ENCODE results near the gene NAAA.
"Not testable (repeated sequence)": the region's sequence is repeated elsewhere in the genome, so short reads cannot be mapped to it uniquely, and the experiment has no call there.

Gene NAAA

DNA sequence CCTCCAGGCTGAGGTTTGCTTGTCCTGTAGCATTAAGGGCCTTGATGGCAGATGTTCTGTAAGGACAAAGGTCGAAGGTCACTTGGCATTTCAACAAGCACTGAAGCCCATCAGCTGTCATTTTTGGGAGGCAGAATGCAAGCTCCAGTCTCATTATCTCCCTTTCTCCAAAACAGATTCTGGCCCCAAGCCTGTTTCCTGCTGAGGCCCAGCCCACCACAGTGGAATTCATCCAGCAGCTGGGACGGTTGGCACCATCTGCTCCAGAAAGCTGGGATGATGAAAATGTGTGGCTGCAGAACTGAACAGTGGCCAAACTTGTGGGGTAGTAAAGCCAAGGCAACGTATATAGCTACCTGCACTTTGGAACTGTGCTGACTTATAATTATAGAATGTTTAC is 20.9 kb downstream of the NAAA start:
- Histone ChIP-seq H3K4me1 (ENCODE audit: control insufficient read depth in 1 of 2, insufficient read depth in 2 of 2, low read length in 2 of 2) (peaks cover 6 to 7% of the 10 kb centered on the region in 2 donors), H3K27ac (ENCODE audit: low read length) (no peak overlapping the region), H3K9me3 (ENCODE audit: control insufficient read depth in 1 of 2, low read length in 2 of 2) (no peaks in the 10 kb centered on the region), H3K4me3 (ENCODE audit: low read depth in 1 of 2, low read length in 2 of 2) (no peak overlapping the region), H3K27me3 (ENCODE audit: low read depth, low read length) (no peaks in the 10 kb centered on the region), H3K36me3 (ENCODE audit: control insufficient read depth in 1 of 2, insufficient read depth in 2 of 2, low read length in 2 of 2) (peaks cover 9 to 20% of the 10 kb centered on the region in 2 donors)

DNA sequence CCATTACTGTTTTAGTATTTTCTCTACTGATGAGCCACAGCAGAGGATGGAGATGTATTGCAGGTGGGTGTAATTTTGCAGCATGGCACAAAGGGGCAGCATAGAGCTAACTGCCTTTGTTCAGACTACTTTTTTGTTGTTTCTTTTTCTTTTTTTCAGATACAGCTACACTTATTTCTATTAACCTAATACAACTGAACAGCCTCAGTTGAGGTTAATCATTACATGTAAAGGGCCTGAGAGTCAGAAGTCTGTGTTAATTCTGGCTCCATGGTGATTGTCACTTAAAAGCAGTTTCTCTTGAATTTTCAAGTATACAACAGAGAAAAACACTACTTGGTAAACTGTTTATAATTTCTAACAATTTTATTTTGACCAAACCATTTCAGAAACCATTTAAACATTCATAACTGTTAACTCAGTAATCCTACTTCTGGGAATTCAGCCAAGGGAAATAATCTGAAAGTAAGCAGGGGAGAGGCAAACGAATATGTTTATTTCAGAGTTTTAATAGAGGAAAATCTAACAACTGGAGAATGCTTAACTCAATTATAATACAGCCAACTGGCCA is 24.6 kb downstream of the NAAA start:
- Histone ChIP-seq H3K4me1 (ENCODE audit: control insufficient read depth in 1 of 2, insufficient read depth in 2 of 2, low read length in 2 of 2) (peaks cover 6 to 7% of the 10 kb centered on the region in 2 donors), H3K9me3 (ENCODE audit: control insufficient read depth in 1 of 2, low read length in 2 of 2) (no peaks in the 10 kb centered on the region), H3K27ac (ENCODE audit: low read length) (no peak overlapping the region), H3K4me3 (ENCODE audit: low read depth in 1 of 2, low read length in 2 of 2) (no peak overlapping the region), H3K27me3 (ENCODE audit: low read depth, low read length) (no peaks in the 10 kb centered on the region), H3K36me3 (ENCODE audit: control insufficient read depth in 1 of 2, insufficient read depth in 2 of 2, low read length in 2 of 2) (peaks cover 5 to 15% of the 10 kb centered on the region in 2 donors)

DNA sequence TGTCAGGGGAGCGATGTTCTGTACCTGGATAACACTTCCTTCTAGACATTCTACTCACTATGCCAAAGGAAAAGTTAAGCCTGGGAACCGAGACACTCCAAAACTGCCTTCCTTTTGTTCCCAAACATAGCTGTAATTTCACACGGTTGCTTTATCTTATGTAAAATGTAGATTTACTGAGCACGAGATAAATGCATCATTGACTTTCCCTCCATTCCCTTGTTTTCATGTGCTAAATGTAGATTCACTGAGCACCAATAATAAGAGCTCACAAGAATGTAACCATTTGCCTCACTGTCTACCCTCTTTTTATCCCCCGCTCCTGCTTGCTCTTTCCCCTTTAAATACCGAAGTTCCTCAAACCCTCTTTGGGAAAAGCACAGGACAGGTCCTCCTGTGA is 27.8 kb downstream of the NAAA start:
- no peak overlapping the region for H3K4me3 ChIP-seq (ENCODE audit: low read depth in 1 of 2, low read length in 2 of 2)
- H3K27me3 ChIP-seq (ENCODE audit: low read depth, low read length), result no peaks in the 10 kb centered on the region
- H3K36me3 ChIP-seq (ENCODE audit: control insufficient read depth in 1 of 2, insufficient read depth in 2 of 2, low read length in 2 of 2), result no peaks in the 10 kb centered on the region
- peaks cover 0 to 6% of the 10 kb centered on the region in 2 donors for H3K4me1 ChIP-seq (ENCODE audit: control insufficient read depth in 1 of 2, insufficient read depth in 2 of 2, low read length in 2 of 2)
- H3K27ac ChIP-seq (ENCODE audit: low read length), result no peak overlapping the region
- no peaks in the 10 kb centered on the region for H3K9me3 ChIP-seq (ENCODE audit: control insufficient read depth in 1 of 2, low read length in 2 of 2)

DNA sequence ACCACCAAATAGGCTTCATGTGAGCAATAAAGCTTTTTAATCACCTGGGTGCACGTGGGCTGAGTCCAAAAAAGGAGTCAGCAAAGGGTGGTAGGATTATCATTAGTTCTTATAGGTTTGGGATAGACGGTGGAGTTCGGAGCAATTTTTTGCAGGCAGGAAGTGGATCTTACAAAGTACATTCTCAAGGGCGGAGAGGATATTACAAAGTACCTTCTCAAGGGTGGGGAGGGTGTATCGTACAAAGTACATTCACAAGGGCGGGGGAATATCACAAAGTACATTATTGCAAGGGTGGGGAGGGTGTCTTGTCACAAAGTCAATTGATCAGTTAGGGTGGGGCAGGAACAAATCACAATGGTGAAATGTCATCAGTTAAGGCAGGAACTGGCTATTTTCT is 30.0 kb downstream of the NAAA start:
- H3K27ac ChIP-seq (ENCODE audit: low read length); H3K4me3 ChIP-seq (ENCODE audit: low read depth in 1 of 2, low read length in 2 of 2); H3K4me1 ChIP-seq (ENCODE audit: control insufficient read depth in 1 of 2, insufficient read depth in 2 of 2, low read length in 2 of 2); H3K9me3 ChIP-seq (ENCODE audit: control insufficient read depth in 1 of 2, low read length in 2 of 2); H3K27me3 ChIP-seq (ENCODE audit: low read depth, low read length); H3K36me3 ChIP-seq (ENCODE audit: control insufficient read depth in 1 of 2, insufficient read depth in 2 of 2, low read length in 2 of 2): not testable (repeated sequence)

DNA sequence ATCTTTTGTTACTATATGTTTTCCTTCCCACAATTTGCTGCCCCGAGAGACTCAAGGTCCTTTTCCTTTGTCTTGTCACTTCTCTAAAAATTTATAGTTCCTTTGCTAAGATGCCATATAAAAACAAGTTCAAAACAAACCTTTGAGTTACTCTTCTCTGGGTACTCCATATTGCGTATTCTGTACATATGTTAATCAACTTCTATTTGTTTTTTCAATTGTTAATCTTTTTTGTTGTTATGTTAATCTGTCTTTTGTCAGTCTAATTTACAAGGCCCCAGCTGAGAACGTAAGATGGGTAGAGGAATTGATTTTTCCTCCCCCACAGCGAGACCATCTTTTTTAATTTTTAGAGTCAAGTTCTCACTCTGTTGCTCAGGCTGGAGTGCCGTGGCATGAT is 31.4 kb downstream of the NAAA start:
- H3K4me1 ChIP-seq (ENCODE audit: control insufficient read depth in 1 of 2, insufficient read depth in 2 of 2, low read length in 2 of 2), result no peaks in the 10 kb centered on the region
- H3K27me3 ChIP-seq (ENCODE audit: low read depth, low read length), result no peaks in the 10 kb centered on the region

DNA sequence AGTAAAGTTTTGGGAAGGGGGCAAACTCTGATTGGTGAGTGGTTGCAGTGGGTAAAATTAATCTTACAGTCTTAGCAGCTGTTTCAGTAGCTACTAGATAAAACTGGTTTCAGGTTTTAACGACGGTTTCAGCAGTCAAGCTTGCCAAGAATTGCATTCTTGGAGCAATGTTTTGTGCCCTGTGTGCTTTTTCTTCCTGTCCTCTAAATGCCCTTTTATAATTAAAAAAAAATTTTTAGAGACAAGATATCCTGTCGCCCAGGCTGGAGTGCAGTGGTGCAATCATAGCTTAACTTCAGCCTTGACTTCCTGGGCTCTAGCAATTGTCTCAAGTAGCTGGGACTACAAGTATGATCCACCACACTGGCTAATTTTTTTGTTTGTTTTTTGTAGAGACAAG is 32.3 kb downstream of the NAAA start:
- Histone ChIP-seq H3K4me3 (ENCODE audit: low read depth in 1 of 2, low read length in 2 of 2) (no peak overlapping the region), H3K27ac (ENCODE audit: low read length) (no peak overlapping the region), H3K4me1 (ENCODE audit: control insufficient read depth in 1 of 2, insufficient read depth in 2 of 2, low read length in 2 of 2) (no peaks in the 10 kb centered on the region), H3K27me3 (ENCODE audit: low read depth, low read length) (no peaks in the 10 kb centered on the region), H3K9me3 (ENCODE audit: control insufficient read depth in 1 of 2, low read length in 2 of 2) (no peaks in the 10 kb centered on the region), H3K36me3 (ENCODE audit: control insufficient read depth in 1 of 2, insufficient read depth in 2 of 2, low read length in 2 of 2) (no peaks in the 10 kb centered on the region)

More for the DNA sequence above, 31.4 kb downstream of the NAAA start:
- H3K36me3 ChIP-seq (ENCODE audit: control insufficient read depth in 1 of 2, insufficient read depth in 2 of 2, low read length in 2 of 2), result no peaks in the 10 kb centered on the region
- H3K4me3 ChIP-seq (ENCODE audit: low read depth in 1 of 2, low read length in 2 of 2), result no peak overlapping the region
- no peaks in the 10 kb centered on the region for H3K9me3 ChIP-seq (ENCODE audit: control insufficient read depth in 1 of 2, low read length in 2 of 2)
- no peak overlapping the region for H3K27ac ChIP-seq (ENCODE audit: low read length)

DNA sequence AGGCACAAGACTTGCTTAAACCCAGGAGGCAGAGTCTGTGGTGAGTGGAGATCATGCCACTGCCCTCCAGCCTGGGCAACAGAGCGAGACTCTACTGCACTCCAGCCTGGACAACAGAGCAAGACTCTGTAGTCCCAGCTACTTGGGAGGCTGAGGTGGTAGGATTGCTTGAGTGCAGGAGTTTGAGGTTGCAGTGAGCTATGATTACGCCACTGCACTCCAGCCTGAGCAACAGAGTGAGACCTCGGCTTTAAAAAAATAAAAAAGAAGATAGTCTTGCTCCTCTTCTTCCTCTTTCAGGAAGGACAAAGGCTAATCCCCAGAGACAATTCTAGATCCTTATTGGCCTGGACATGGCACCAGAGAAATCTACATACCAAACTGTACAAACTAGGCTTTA is 32.8 kb downstream of the NAAA start:
- Histone ChIP-seq H3K36me3 (ENCODE audit: control insufficient read depth in 1 of 2, insufficient read depth in 2 of 2, low read length in 2 of 2) (no peaks in the 10 kb centered on the region), H3K4me1 (ENCODE audit: control insufficient read depth in 1 of 2, insufficient read depth in 2 of 2, low read length in 2 of 2) (no peaks in the 10 kb centered on the region), H3K9me3 (ENCODE audit: control insufficient read depth in 1 of 2, low read length in 2 of 2) (no peaks in the 10 kb centered on the region), H3K27ac (ENCODE audit: low read length) (no peak overlapping the region), H3K27me3 (ENCODE audit: low read depth, low read length) (no peaks in the 10 kb centered on the region), H3K4me3 (ENCODE audit: low read depth in 1 of 2, low read length in 2 of 2) (no peak overlapping the region)

DNA sequence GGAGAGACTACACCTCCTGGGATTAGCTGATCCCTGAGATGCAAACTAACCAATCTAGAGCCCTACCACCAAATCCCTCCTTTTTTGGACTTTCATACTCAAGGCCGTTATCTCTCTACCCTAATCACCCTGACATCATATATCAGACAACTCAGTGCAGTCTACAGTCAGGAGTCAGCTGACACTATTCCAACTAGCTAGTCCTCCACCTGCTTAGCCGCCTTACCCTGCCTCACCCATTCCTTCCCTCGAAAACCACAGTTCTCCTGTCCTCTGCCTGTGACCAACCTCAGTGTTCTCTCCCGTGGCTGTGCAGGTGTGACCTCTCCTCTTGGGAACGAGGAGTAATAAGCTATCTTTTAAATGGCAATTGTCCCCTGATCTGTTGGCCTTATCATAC is 36.7 kb downstream of the NAAA start:
- Histone ChIP-seq H3K27me3 (ENCODE audit: low read depth, low read length) (no peaks in the 10 kb centered on the region), H3K4me1 (ENCODE audit: control insufficient read depth in 1 of 2, insufficient read depth in 2 of 2, low read length in 2 of 2) (no peaks in the 10 kb centered on the region), H3K4me3 (ENCODE audit: low read depth in 1 of 2, low read length in 2 of 2) (no peak overlapping the region), H3K27ac (ENCODE audit: low read length) (no peak overlapping the region), H3K9me3 (ENCODE audit: control insufficient read depth in 1 of 2, low read length in 2 of 2) (no peaks in the 10 kb centered on the region), H3K36me3 (ENCODE audit: control insufficient read depth in 1 of 2, insufficient read depth in 2 of 2, low read length in 2 of 2) (no peaks in the 10 kb centered on the region)

DNA sequence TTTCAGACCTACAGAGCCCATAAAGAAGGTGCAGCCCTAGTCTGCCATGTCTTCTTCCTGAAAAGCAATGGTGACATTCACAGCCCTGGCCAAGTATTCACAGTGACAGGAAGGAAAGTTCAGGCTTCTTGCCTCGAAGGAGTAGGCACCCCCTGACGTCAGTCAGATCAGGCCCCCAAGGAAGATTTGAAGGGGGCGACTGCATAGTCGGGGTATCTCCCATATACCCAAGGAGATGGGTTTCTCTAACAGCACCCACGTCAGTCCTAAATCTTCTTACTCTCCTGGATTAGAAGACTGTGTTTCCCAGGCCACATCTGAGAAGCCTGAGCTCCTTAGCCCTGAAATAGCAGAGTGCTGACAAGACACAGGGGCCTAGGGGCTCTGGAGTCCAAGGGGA is 38.5 kb downstream of the NAAA start, which contains the start of gene PPEF2:
PPEF2 (minus strand) TSS at position 101 of the 400 bp plus-strand sequence. CDS start 6,127 bp downstream, outside the sequence.
- no peak within 1 kb of the TSS for H3K27ac ChIP-seq (ENCODE audit: low read length)
- no peaks in the 10 kb centered on the region for H3K4me1 ChIP-seq (ENCODE audit: control insufficient read depth in 1 of 2, insufficient read depth in 2 of 2, low read length in 2 of 2)
- H3K4me3 ChIP-seq (ENCODE audit: low read depth in 1 of 2, low read length in 2 of 2), result no peak within 1 kb of the TSS
- H3K9me3 ChIP-seq (ENCODE audit: control insufficient read depth in 1 of 2, low read length in 2 of 2), result no peaks in the 10 kb centered on the region
- no peaks in the 10 kb centered on the region for H3K27me3 ChIP-seq (ENCODE audit: low read depth, low read length)
- no peaks in the 10 kb centered on the region for H3K36me3 ChIP-seq (ENCODE audit: control insufficient read depth in 1 of 2, insufficient read depth in 2 of 2, low read length in 2 of 2)

DNA sequence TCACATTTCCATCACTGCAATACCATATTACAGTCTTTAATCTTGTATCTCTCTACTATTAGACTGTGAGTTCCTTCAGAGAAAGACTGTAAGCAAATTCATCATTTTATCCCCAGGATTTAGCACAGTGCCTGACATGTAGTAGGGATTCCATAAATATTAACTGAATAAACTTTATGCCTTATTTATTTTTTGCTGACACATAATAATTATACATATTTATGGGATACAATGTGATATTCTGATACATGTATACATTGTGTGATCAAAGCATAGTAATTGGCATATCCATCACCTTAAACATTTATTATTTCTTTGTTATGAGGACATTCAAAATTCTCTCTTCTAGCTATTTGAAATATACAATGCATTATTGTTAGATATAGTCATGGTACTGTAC is 42.3 kb downstream of the NAAA start:
- H3K4me3 ChIP-seq (ENCODE audit: low read depth in 1 of 2, low read length in 2 of 2), result no peak overlapping the region
- H3K27me3 ChIP-seq (ENCODE audit: low read depth, low read length), result no peaks in the 10 kb centered on the region
- H3K9me3 ChIP-seq (ENCODE audit: control insufficient read depth in 1 of 2, low read length in 2 of 2), result no peaks in the 10 kb centered on the region
- H3K4me1 ChIP-seq (ENCODE audit: control insufficient read depth in 1 of 2, insufficient read depth in 2 of 2, low read length in 2 of 2), result no peaks in the 10 kb centered on the region
- H3K36me3 ChIP-seq (ENCODE audit: control insufficient read depth in 1 of 2, insufficient read depth in 2 of 2, low read length in 2 of 2), result no peaks in the 10 kb centered on the region
- H3K27ac ChIP-seq (ENCODE audit: low read length), result no peak overlapping the region

DNA sequence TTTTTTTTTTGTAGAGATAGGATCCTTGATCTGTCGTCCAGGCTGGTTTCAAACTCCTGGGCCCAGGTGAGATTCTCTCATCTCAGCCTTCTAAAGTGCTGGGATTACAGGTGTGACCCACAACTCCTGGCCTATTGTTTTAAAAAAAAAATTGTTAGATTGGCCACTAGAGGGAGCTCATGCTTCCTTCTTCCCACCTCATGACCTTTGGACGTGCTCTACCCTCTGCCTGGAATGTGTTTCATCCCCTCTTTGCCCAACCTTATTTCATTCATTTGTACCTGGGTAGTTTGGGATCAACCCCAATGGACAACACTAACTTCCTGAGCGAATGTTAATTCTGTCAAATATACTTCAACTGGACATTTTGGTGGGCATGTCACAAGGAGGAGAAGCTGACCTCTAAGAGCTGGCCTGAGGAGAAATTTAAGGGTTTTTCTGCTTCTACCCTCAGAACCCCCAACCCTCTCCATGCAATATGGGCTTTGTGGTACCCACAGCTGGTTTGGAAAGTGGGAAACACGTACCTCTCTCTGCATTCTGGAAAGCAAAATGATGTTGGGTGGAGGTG is 45.0 kb downstream of the NAAA start:
- Histone ChIP-seq H3K36me3 (ENCODE audit: control insufficient read depth in 1 of 2, insufficient read depth in 2 of 2, low read length in 2 of 2) (no peaks in the 10 kb centered on the region), H3K27ac (ENCODE audit: low read length) (no peak overlapping the region), H3K4me3 (ENCODE audit: low read depth in 1 of 2, low read length in 2 of 2) (no peak overlapping the region), H3K9me3 (ENCODE audit: control insufficient read depth in 1 of 2, low read length in 2 of 2) (no peaks in the 10 kb centered on the region), H3K27me3 (ENCODE audit: low read depth, low read length) (no peaks in the 10 kb centered on the region), H3K4me1 (ENCODE audit: control insufficient read depth in 1 of 2, insufficient read depth in 2 of 2, low read length in 2 of 2) (no peaks in the 10 kb centered on the region)

DNA sequence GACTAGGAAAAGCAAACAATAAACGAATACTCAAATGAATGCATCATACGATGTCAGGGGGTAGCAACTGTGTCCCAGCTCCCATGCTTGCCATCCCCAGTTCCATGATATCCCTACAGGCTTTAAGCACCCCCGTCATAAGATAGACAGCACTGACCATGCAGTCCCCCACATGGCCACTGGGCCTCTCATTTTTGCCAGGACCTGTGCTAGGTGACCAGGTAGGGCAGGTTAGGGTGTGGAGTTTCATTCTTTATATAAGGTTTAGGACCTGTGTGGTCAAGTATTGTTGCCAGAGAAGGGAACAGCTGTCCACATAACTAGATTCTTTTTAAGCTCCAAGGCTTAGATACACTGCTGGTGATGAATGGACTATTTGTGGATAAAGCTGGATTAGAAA is 48.3 kb downstream of the NAAA start:
- no peaks in the 10 kb centered on the region for H3K36me3 ChIP-seq (ENCODE audit: control insufficient read depth in 1 of 2, insufficient read depth in 2 of 2, low read length in 2 of 2)
- H3K27me3 ChIP-seq (ENCODE audit: low read depth, low read length), result no peaks in the 10 kb centered on the region
- no peaks in the 10 kb centered on the region for H3K4me1 ChIP-seq (ENCODE audit: control insufficient read depth in 1 of 2, insufficient read depth in 2 of 2, low read length in 2 of 2)
- no peak overlapping the region for H3K4me3 ChIP-seq (ENCODE audit: low read depth in 1 of 2, low read length in 2 of 2)
- H3K27ac ChIP-seq (ENCODE audit: low read length), result no peak overlapping the region
- H3K9me3 ChIP-seq (ENCODE audit: control insufficient read depth in 1 of 2, low read length in 2 of 2), result no peaks in the 10 kb centered on the region

Data from muscle layer of duodenum (tissue), 2 donors.